Panc1 (cell line): Measurements from ENCODE around the gene DCAF8. TPM values are rescaled to one million over a fixed set of nuclear protein-coding genes. Genes with fewer than 3 reads are reported as not detected.

Source experiments
- ATAC-seq: fragments of 200-7000 bp; cut with Tn5 transposase; 2 replicates; pipeline ENCODE4 v1.9.1; 2020; ENCODE audit warnings: mild to moderate bottlenecking, moderate library complexity
- BruUV-seq: library from RNA; stranded (reverse); fragments of 400-500 nt; replicated peaks from 2 replicates; lab custom pipeline; 2021; lab: Mats Ljungman, UMichigan
- CTCF ChIA-PET: fragments of 300-600 bp; sonication (Branson Sonifier 250); formaldehyde crosslinking; loops from one replicate; lab custom pipeline; 2022; ENCODE audit warnings: antibody characterized with exemption; lab: Charles Lee
- POLR2A ChIA-PET: fragments of 300-600 bp; sonication (Branson Sonifier 250); formaldehyde crosslinking; loops from one replicate; lab custom pipeline; 2022; ENCODE audit warnings: antibody characterized with exemption; lab: Charles Lee
- DNase-seq: peaks from one replicate; pipeline ENCODE4 v3.0.0-alpha.2; 2010; ENCODE audit warnings: low read depth, low spot score
- H3K27ac ChIP-seq: 2 replicates; pipeline ENCODE4 v1.5.1; 2011; ENCODE audit warnings: mild to moderate bottlenecking, low read length, inconsistent platforms
- H3K27me3 ChIP-seq: fragments of 200-500 bp; sonication (Bioruptor generic); 2 replicates; pipeline ENCODE4 v1.6.0; 2014; ENCODE audit warnings: low read length, inconsistent platforms; ENCODE audit not compliant: control insufficient read depth, insufficient read depth
- H3K36me3 ChIP-seq: fragments of 200-500 bp; sonication (Bioruptor generic); 2 replicates; pipeline ENCODE4 v1.5.1; 2014; ENCODE audit warnings: inconsistent platforms, mild to moderate bottlenecking, low read length, moderate library complexity; ENCODE audit not compliant: control insufficient read depth, insufficient read depth
- H3K4me1 ChIP-seq: 2 replicates; pipeline ENCODE4 v1.5.1; 2011; ENCODE audit warnings: inconsistent platforms, mild to moderate bottlenecking, low read length, moderate library complexity; ENCODE audit not compliant: control insufficient read depth, insufficient read depth
- H3K4me3 ChIP-seq, 2 experiments: 2 replicates each; pipeline ENCODE4 v1.5.1; 2011 to 2012; ENCODE audit warnings: low read depth in 2 of 2, low read length in 2 of 2, mild to moderate bottlenecking in 2 of 2, inconsistent platforms in 1 of 2, moderate library complexity in 1 of 2
- H3K9me3 ChIP-seq: fragments of 200-500 bp; sonication (Bioruptor generic); 2 replicates; pipeline ENCODE4 v1.5.1; 2014; ENCODE audit warnings: low read depth, mild to moderate bottlenecking, inconsistent platforms, low read length, moderate library complexity; ENCODE audit not compliant: control insufficient read depth, insufficient read depth
- POLR2AphosphoS5 ChIP-seq: IDR thresholded peaks from 2 replicates; pipeline ENCODE4 v1.6.1; 2012; ENCODE audit warnings: mild to moderate bottlenecking, low read depth, low read length, moderate library complexity
- SIN3A ChIP-seq: IDR thresholded peaks from 2 replicates; pipeline ENCODE4 v1.6.1; 2012; ENCODE audit warnings: low read depth, mild to moderate bottlenecking, low read length, moderate library complexity, borderline replicate concordance; ENCODE audit not compliant: insufficient read depth
- TCF7L2 ChIP-seq: IDR thresholded peaks from 2 replicates; pipeline ENCODE4 v1.6.1; 2011; ENCODE audit warnings: mild to moderate bottlenecking, low read depth, low read length, inconsistent platforms
- in situ Hi-C: cut with HindIII; loops from 2 replicates; pipeline ENCODE4 v1.10.0; 2016; ENCODE audit warnings: low sequenced_read_pairs, low pct_unique_long_range_greater_than_20kb
- intact Hi-C: fragments of 100-400 bp; cut with micrococcal nuclease; formaldehyde crosslinking; loops from one replicate; pipeline ENCODE4 v1.10.0; 2022; ENCODE audit not compliant: unreplicated experiment
- total RNA-seq: library from RNA; stranded (reverse); gene quantifications from one replicate; pipeline ENCODE4 v1.2.1, GENCODE V29; 2021; ENCODE audit not compliant: unreplicated experiment
- TF ChIP-seq, protein P1 (sequence below): fragments of 450-650 bp; IDR thresholded peaks from 2 replicates; pipeline ENCODE4 v1.5.1; 2017; ENCODE audit warnings: mild to moderate bottlenecking
- TF ChIP-seq, protein P2 (sequence below), 2 experiments: IDR thresholded peaks; 2 replicates each; pipeline ENCODE4 v1.6.1; 2011 to 2012; ENCODE audit warnings: low read depth in 2 of 2, control low read depth in 1 of 2, low read length in 1 of 2, mild to moderate bottlenecking in 1 of 2, moderate library complexity in 1 of 2; ENCODE audit not compliant: insufficient read depth in 1 of 2

DCAF8 gene
- total RNA-seq, 1 experiment from 2014 or later, result 127 TPM

DNA sequence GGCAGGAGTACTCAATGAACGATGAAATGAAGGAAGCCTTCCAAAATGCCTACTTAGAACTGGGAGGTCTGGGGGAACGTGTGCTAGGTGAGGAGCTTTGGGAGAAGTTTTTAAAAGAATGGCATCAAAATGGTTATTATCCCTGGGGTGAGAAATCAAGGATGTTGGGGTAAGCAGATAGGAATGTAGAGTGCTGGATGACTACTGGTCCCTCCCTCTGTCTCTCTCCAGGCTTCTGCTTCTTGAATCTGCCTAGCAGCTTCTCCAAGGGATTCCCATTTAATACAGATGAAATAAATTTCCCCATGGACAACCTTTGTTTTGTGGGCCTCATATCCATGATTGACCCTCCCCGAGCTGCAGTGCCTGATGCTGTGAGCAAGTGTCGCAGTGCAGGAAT, 91.0 kb downstream of the DCAF8 start:
- no peak for TF ChIP-seq SIN3A
- no peak for TF ChIP-seq POLR2AphosphoS5
- TF ChIP-seq TCF7L2, result no peak
- TF ChIP-seq, protein P1, sequence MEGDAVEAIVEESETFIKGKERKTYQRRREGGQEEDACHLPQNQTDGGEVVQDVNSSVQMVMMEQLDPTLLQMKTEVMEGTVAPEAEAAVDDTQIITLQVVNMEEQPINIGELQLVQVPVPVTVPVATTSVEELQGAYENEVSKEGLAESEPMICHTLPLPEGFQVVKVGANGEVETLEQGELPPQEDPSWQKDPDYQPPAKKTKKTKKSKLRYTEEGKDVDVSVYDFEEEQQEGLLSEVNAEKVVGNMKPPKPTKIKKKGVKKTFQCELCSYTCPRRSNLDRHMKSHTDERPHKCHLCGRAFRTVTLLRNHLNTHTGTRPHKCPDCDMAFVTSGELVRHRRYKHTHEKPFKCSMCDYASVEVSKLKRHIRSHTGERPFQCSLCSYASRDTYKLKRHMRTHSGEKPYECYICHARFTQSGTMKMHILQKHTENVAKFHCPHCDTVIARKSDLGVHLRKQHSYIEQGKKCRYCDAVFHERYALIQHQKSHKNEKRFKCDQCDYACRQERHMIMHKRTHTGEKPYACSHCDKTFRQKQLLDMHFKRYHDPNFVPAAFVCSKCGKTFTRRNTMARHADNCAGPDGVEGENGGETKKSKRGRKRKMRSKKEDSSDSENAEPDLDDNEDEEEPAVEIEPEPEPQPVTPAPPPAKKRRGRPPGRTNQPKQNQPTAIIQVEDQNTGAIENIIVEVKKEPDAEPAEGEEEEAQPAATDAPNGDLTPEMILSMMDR, result no peak
- TF ChIP-seq, protein P2, sequence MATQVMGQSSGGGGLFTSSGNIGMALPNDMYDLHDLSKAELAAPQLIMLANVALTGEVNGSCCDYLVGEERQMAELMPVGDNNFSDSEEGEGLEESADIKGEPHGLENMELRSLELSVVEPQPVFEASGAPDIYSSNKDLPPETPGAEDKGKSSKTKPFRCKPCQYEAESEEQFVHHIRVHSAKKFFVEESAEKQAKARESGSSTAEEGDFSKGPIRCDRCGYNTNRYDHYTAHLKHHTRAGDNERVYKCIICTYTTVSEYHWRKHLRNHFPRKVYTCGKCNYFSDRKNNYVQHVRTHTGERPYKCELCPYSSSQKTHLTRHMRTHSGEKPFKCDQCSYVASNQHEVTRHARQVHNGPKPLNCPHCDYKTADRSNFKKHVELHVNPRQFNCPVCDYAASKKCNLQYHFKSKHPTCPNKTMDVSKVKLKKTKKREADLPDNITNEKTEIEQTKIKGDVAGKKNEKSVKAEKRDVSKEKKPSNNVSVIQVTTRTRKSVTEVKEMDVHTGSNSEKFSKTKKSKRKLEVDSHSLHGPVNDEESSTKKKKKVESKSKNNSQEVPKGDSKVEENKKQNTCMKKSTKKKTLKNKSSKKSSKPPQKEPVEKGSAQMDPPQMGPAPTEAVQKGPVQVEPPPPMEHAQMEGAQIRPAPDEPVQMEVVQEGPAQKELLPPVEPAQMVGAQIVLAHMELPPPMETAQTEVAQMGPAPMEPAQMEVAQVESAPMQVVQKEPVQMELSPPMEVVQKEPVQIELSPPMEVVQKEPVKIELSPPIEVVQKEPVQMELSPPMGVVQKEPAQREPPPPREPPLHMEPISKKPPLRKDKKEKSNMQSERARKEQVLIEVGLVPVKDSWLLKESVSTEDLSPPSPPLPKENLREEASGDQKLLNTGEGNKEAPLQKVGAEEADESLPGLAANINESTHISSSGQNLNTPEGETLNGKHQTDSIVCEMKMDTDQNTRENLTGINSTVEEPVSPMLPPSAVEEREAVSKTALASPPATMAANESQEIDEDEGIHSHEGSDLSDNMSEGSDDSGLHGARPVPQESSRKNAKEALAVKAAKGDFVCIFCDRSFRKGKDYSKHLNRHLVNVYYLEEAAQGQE (IDR thresholded peaks at IDR 0.05; ENCODE audit: insufficient read depth in 1 of 2, low read depth in 2 of 2, low read length in 1 of 2), result no peak
- BruUV-seq, result no TSS peak
- no peak overlapping the region for H3K27ac ChIP-seq
- H3K27me3 ChIP-seq, result peaks cover 5% of the 10 kb centered on the region
- intact Hi-C loops (no loop called here), in situ Hi-C loops (no loop called here)
- ChIA-PET POLR2A (no interaction called here), CTCF (interaction anchor here (0.6 to 1.3 kb wide), 2 partner anchors 25 to 71 kb away, joined by 5 to 6 read pairs; no protein-coding TSS in a partner anchor)
- H3K36me3 ChIP-seq, result no peaks in the 10 kb centered on the region
- no peak overlapping the region for H3K4me3 ChIP-seq
- H3K4me1 ChIP-seq, result no peaks in the 10 kb centered on the region
- DNase-seq (no peak), ATAC-seq (no peak)
- H3K9me3 ChIP-seq, result no peaks in the 10 kb centered on the region

DNA sequence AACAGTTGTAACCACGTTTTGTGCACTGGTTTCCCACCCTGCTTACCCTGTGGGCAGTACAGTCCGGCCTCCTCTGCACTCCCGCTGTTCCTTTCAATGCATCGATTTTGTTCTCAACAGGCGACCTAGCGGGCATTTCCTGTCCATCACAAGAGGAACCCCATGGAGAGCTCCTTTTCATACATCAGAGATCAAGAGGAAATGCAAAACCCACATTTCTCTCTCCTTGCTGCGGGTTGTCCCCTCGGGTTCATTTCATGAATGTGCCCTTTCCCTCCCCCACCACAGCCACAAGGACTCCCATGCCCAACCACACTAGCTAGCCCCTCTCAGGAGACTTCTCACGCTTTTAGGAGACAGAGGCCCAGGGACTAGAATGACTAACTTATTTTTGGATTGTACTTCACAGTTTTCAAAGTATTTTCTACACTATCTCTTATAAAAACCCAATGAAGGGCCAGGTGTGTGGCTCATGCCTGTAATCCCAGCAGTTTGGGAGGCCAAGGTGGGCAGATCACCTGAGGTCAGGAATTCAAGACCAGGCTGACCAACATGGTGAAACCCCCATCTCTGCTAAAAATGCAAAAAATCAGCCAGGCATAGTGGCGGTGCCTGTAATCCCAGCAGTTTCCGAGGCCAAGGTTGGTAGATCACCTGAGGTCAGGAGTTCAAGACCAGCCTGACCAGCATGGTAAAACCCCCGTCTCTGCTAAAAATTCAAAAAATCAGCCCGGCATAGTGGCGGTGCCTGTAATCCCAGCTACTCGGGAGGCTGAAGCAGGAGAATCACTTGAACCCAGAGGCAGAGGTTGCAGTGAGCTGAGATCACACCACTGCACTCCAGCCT, 92.6 kb downstream of the DCAF8 start:
- POLR2A ChIA-PET, result no interaction called here
- BruUV-seq, result no TSS peak
- DNase-seq (no peak), ATAC-seq (no peak)
- CTCF ChIA-PET, result interaction anchor here (1.3 kb wide), 1 partner anchor 24 kb away, joined by 3 read pairs; no protein-coding TSS in a partner anchor
- in situ Hi-C loops, result no loop called here
- Histone ChIP-seq H3K4me1 (no peaks in the 10 kb centered on the region), H3K27ac (no peak overlapping the region), H3K36me3 (no peaks in the 10 kb centered on the region), H3K9me3 (no peaks in the 10 kb centered on the region), H3K4me3 (no peak overlapping the region), H3K27me3 (peaks cover 10% of the 10 kb centered on the region)
- TF ChIP-seq SIN3A (no peak), TCF7L2 (no peak), POLR2AphosphoS5 (no peak)
- TF ChIP-seq, protein P2 (IDR thresholded peaks at IDR 0.05; ENCODE audit: insufficient read depth in 1 of 2, low read depth in 2 of 2, low read length in 1 of 2), result no peak
- TF ChIP-seq, protein P1, result no peak
- intact Hi-C loops, result no loop called here
